MCF 10A (cell line): ENCODE data around the gene RFX2. TPM values are rescaled to one million over a fixed set of nuclear protein-coding genes. Genes with fewer than 3 reads are reported as not detected.

Experiments used
- BruUV-seq: library from RNA; stranded (reverse); fragments of 400-500 nt; replicated peaks from 2 replicates; lab custom pipeline; 2021; lab: Mats Ljungman, UMichigan
- CTCF ChIA-PET: fragments of 300-600 bp; sonication (Branson Sonifier 250); formaldehyde crosslinking; extraction: SDS; loops from one replicate; lab custom pipeline; 2021; ENCODE audit warnings: antibody characterized with exemption, inconsistent platforms; lab: Yijun Ruan, JAX
- POLR2A ChIA-PET: fragments of 300-600, 350-650 bp; sonication (Branson Sonifier 250); formaldehyde crosslinking; extraction: SDS; loops from one replicate; lab custom pipeline; 2020; ENCODE audit warnings: antibody characterized with exemption, inconsistent platforms; lab: Yijun Ruan, JAX
- DNase-seq: peaks from one replicate; pipeline ENCODE4 v3.0.0-alpha.2; 2018; ENCODE audit not compliant: unreplicated experiment
- H3K27ac Mint-ChIP-seq: one replicate; pipeline ENCODE4 v1.8.0; 2022; ENCODE audit warnings: mild to moderate bottlenecking, low read depth, mixed read lengths; ENCODE audit not compliant: unreplicated experiment
- H3K27me3 Mint-ChIP-seq: one replicate; pipeline ENCODE4 v1.8.0; 2022; ENCODE audit warnings: mixed read lengths; ENCODE audit not compliant: insufficient read depth, unreplicated experiment
- H3K36me3 Mint-ChIP-seq: one replicate; pipeline ENCODE4 v1.8.0; 2022; ENCODE audit warnings: mild to moderate bottlenecking, moderate library complexity, mixed read lengths; ENCODE audit not compliant: insufficient read depth, unreplicated experiment
- H3K4me1 Mint-ChIP-seq: one replicate; pipeline ENCODE4 v1.8.0; 2022; ENCODE audit warnings: mixed read lengths; ENCODE audit not compliant: insufficient read depth, unreplicated experiment
- H3K4me3 Mint-ChIP-seq: one replicate; pipeline ENCODE4 v1.8.0; 2022; ENCODE audit warnings: mild to moderate bottlenecking, moderate library complexity, mixed read lengths; ENCODE audit not compliant: unreplicated experiment
- H3K9me3 Mint-ChIP-seq: one replicate; pipeline ENCODE4 v1.8.0; 2022; ENCODE audit warnings: mixed read lengths; ENCODE audit not compliant: unreplicated experiment
- intact Hi-C: fragments of 100-400 bp; cut with micrococcal nuclease; formaldehyde crosslinking; loops from 2 replicates; pipeline ENCODE4 v1.14.1; 2022
- total RNA-seq: library from RNA; stranded (reverse); gene quantifications from 2 replicates; pipeline ENCODE4 v1.2.3, GENCODE V29; 2022
- TF ChIP-seq, protein P1 (sequence below): fragments of 200-600 bp; IDR thresholded peaks from one replicate; pipeline ENCODE4 v1.8.0; 2022; ENCODE audit warnings: antibody characterized with exemption, mild to moderate bottlenecking; ENCODE audit not compliant: unreplicated experiment

RFX2 gene
- total RNA-seq, 1 experiment from 2014 or later, result 9.9 TPM

GRCh38 chr19:6119031-6119430 is 8.7 kb upstream of the RFX2 start:
- Mint-ChIP-seq H3K36me3 (no peaks in the 10 kb centered on the region), H3K27ac (no peak overlapping the region), H3K27me3 (no peaks in the 10 kb centered on the region), H3K9me3 (peaks cover 12% of the 10 kb centered on the region), H3K4me1 (no peaks in the 10 kb centered on the region), H3K4me3 (no peak overlapping the region)
- TF ChIP-seq, protein P1, sequence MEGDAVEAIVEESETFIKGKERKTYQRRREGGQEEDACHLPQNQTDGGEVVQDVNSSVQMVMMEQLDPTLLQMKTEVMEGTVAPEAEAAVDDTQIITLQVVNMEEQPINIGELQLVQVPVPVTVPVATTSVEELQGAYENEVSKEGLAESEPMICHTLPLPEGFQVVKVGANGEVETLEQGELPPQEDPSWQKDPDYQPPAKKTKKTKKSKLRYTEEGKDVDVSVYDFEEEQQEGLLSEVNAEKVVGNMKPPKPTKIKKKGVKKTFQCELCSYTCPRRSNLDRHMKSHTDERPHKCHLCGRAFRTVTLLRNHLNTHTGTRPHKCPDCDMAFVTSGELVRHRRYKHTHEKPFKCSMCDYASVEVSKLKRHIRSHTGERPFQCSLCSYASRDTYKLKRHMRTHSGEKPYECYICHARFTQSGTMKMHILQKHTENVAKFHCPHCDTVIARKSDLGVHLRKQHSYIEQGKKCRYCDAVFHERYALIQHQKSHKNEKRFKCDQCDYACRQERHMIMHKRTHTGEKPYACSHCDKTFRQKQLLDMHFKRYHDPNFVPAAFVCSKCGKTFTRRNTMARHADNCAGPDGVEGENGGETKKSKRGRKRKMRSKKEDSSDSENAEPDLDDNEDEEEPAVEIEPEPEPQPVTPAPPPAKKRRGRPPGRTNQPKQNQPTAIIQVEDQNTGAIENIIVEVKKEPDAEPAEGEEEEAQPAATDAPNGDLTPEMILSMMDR, result no peak
- no TSS peak for BruUV-seq
- ChIA-PET CTCF (interaction anchor here (0.6 to 0.7 kb wide), 2 partner anchors 70 to 160 kb away, joined by 3 read pairs; no protein-coding TSS in a partner anchor), POLR2A (interaction anchor here (0.5 to 1.4 kb wide), 2 partner anchors 62 to 66 kb away, joined by 3 to 4 read pairs; no protein-coding TSS in a partner anchor)
- DNase-seq, result no peak
- intact Hi-C loops, result no loop called here

- TF ChIP-seq, protein P1, result no peak
- CTCF ChIA-PET, result interaction anchor here (0.8 kb wide), 1 partner anchor 69 kb away, joined by 3 read pairs; no protein-coding TSS in a partner anchor
- Mint-ChIP-seq H3K9me3 (peaks cover 12% of the 10 kb centered on the region), H3K36me3 (no peaks in the 10 kb centered on the region), H3K4me3 (no peak overlapping the region), H3K27me3 (no peaks in the 10 kb centered on the region), H3K27ac (no peak overlapping the region), H3K4me1 (peaks cover 6% of the 10 kb centered on the region)
- intact Hi-C loops, result no loop called here
- no peak for DNase-seq
- BruUV-seq, result no TSS peak
- POLR2A ChIA-PET, result interaction anchor here (0.7 to 1.3 kb wide), 2 partner anchors 14 to 61 kb away, joined by 3 read pairs; no protein-coding TSS in a partner anchor
These were observed 7.7 kb upstream of the RFX2 start for GRCh38 chr19:6118043-6118442.

GRCh38 chr19:6117534-6117933 is 7.2 kb upstream of the RFX2 start:
- DNase-seq, result no peak
- Mint-ChIP-seq H3K9me3 (peaks cover 12% of the 10 kb centered on the region), H3K27ac (no peak overlapping the region), H3K4me3 (no peak overlapping the region), H3K4me1 (peaks cover 6% of the 10 kb centered on the region), H3K27me3 (no peaks in the 10 kb centered on the region), H3K36me3 (no peaks in the 10 kb centered on the region)
- BruUV-seq, result no TSS peak
- TF ChIP-seq, protein P1, result no peak
- CTCF ChIA-PET, result interaction anchor here (0.6 to 1.2 kb wide), 5 partner anchors 8 to 269 kb away, joined by 3 to 4 read pairs (median 3); no protein-coding TSS in a partner anchor
- intact Hi-C loops, result no loop called here
- POLR2A ChIA-PET, result interaction anchor here (0.6 to 1.3 kb wide), 4 partner anchors 13 to 135 kb away, joined by 3 to 6 read pairs (median 3); no protein-coding TSS in a partner anchor

GRCh38 chr19:6116749-6117430 is 6.6 kb upstream of the RFX2 start:
- Mint-ChIP-seq H3K4me1 (peaks cover 6% of the 10 kb centered on the region), H3K9me3 (peaks cover 12% of the 10 kb centered on the region), H3K36me3 (no peaks in the 10 kb centered on the region), H3K27ac (no peak overlapping the region), H3K27me3 (no peaks in the 10 kb centered on the region), H3K4me3 (no peak overlapping the region)
- TF ChIP-seq, protein P1, result no peak
- CTCF ChIA-PET, result interaction anchor here (0.6 to 2.3 kb wide), 8 partner anchors 9 to 270 kb away, joined by 3 to 12 read pairs (median 4); no protein-coding TSS in a partner anchor
- no peak for DNase-seq
- no TSS peak for BruUV-seq
- intact Hi-C loops, result no loop called here
- POLR2A ChIA-PET, result interaction anchor here (0.6 to 1.3 kb wide), 4 partner anchors 59 to 136 kb away, joined by 3 to 6 read pairs (median 4); no protein-coding TSS in a partner anchor
